B cell (primary cell): Measurements from ENCODE around the gene SLC33A1. TPM values are rescaled to one million over a fixed set of nuclear protein-coding genes. Genes with fewer than 3 reads are reported as not detected.
A peak's percentile ranks its signal among the peaks of the same experiment; 100 is the strongest.

Source experiments
- ATAC-seq: fragments of 200-7000 bp; cut with Tn5 transposase; one replicate; pipeline ENCODE4 v1.10.0; 2021; ENCODE audit warnings: low read depth, mild to moderate bottlenecking, moderate number of reproducible peaks, moderate library complexity
- CTCF ChIA-PET: fragments of 350-600 bp; sonication (Branson Sonifier 250); formaldehyde crosslinking; loops from one replicate; lab custom pipeline; 2021; ENCODE audit warnings: antibody characterized with exemption, inconsistent platforms; lab: Charles Lee
- POLR2A ChIA-PET: fragments of 350-600 bp; sonication (Branson Sonifier 250); formaldehyde crosslinking; loops from one replicate; lab custom pipeline; 2021; ENCODE audit warnings: antibody characterized with exemption; lab: Charles Lee
- DNase-seq: peaks from one replicate; pipeline ENCODE4 v3.0.0; 2013
- H2AFZ ChIP-seq: 2 replicates; pipeline ENCODE4 v1.6.1; 2012; ENCODE audit warnings: mild to moderate bottlenecking, low read depth, low read length; ENCODE audit not compliant: insufficient read depth, poor library complexity, severe bottlenecking
- H3K27ac ChIP-seq, 2 donors: 1 replicate in 1 of 2; 2 replicates in 1 of 2; pipeline ENCODE4 v1.5.1; 2012 to 2013; ENCODE audit warnings: low read length in 2 of 2, mild to moderate bottlenecking in 2 of 2, moderate library complexity in 1 of 2
- H3K27me3 ChIP-seq, 4 experiments: fragments of 200-600 bp in 1 of 4; sonication (generic) in 1 of 4; replicated peaks in 1 of 4; 1 replicate in 2 of 4; 2 replicates in 2 of 4; pipeline versions ENCODE4 v1.6.1 to v1.7.0; 2013 to 2016; ENCODE audit warnings: low read length in 3 of 4, mild to moderate bottlenecking in 2 of 4, mixed read lengths in 1 of 4, moderate library complexity in 1 of 4; ENCODE audit not compliant: insufficient read depth in 4 of 4, control insufficient read depth in 3 of 4; ENCODE audit errors: control extremely low read depth in 1 of 4
- H3K36me3 ChIP-seq, 2 experiments: replicated peaks in 1 of 2; 1 replicate in 1 of 2; 2 replicates in 1 of 2; pipeline versions ENCODE4 v1.6.1 to v1.7.1; 2013; ENCODE audit warnings: low read length in 1 of 2; ENCODE audit not compliant: insufficient read depth in 2 of 2, control insufficient read depth in 1 of 2; ENCODE audit errors: control extremely low read depth in 1 of 2, extremely low read depth in 1 of 2
- H3K4me1 ChIP-seq, 2 donors: fragments of 200-600 bp in 1 of 2; sonication (generic) in 1 of 2; 1 replicate in 1 of 2; 2 replicates in 1 of 2; pipeline versions ENCODE4 v1.5.1 to v1.6.1; 2013 to 2017; ENCODE audit warnings: low read length in 2 of 2; ENCODE audit not compliant: control insufficient read depth in 2 of 2, insufficient read depth in 2 of 2
- H3K4me2 ChIP-seq: replicated peaks from 2 replicates; pipeline ENCODE3; 2012; ENCODE audit warnings: mild to moderate bottlenecking, low read depth, low read length; ENCODE audit not compliant: poor library complexity, severe bottlenecking
- H3K4me3 ChIP-seq, 5 experiments: fragments of 200-600 bp in 1 of 5; sonication (generic) in 1 of 5; 1 replicate in 3 of 5; 2 replicates in 2 of 5; pipeline versions ENCODE4 v1.5.1 to v1.7.0; 2011 to 2016; ENCODE audit warnings: low read length in 4 of 5, mild to moderate bottlenecking in 4 of 5, low read depth in 2 of 5, control low read depth in 1 of 5, moderate library complexity in 1 of 5; ENCODE audit not compliant: insufficient read depth in 1 of 5; ENCODE audit errors: control extremely low read depth in 1 of 5, extremely low read depth in 1 of 5
- H3K79me2 ChIP-seq: fragments of 200-600 bp; sonication (generic); one replicate; pipeline ENCODE4 v1.6.0; 2016; ENCODE audit warnings: low read length; ENCODE audit not compliant: control insufficient read depth, insufficient read depth
- H3K9ac ChIP-seq: fragments of 200-600 bp; sonication (generic); 2 replicates; pipeline ENCODE4 v1.6.1; 2017; ENCODE audit warnings: mild to moderate bottlenecking, low read length, moderate library complexity
- H3K9me3 ChIP-seq, 3 donors: one replicate each; pipeline versions ENCODE4 v1.6.1 to v1.7.1; 2013; ENCODE audit warnings: low read length in 2 of 3; ENCODE audit not compliant: control insufficient read depth in 2 of 3, insufficient read depth in 1 of 3; ENCODE audit errors: control extremely low read depth in 1 of 3
- H4K20me1 ChIP-seq: 2 replicates; pipeline ENCODE4 v1.6.0; 2012; ENCODE audit warnings: mild to moderate bottlenecking, low read length; ENCODE audit not compliant: insufficient read depth, control insufficient read depth, poor library complexity, severe bottlenecking
- H3K27ac Mint-ChIP-seq: one replicate; pipeline ENCODE4 v1.8.0; 2021; ENCODE audit warnings: mixed read lengths
- H3K27me3 Mint-ChIP-seq: one replicate; pipeline ENCODE4 v1.8.0; 2021; ENCODE audit warnings: mixed read lengths
- H3K4me1 Mint-ChIP-seq: one replicate; pipeline ENCODE4 v1.8.0; 2021; ENCODE audit warnings: mixed read lengths
- H3K4me3 Mint-ChIP-seq: one replicate; pipeline ENCODE4 v1.8.0; 2021; ENCODE audit warnings: mixed read lengths
- H3K9me3 Mint-ChIP-seq: one replicate; pipeline ENCODE4 v1.8.0; 2022; ENCODE audit warnings: mixed read lengths; ENCODE audit not compliant: insufficient read depth
- EZH2 ChIP-seq: IDR thresholded peaks from 2 replicates; pipeline ENCODE4 v1.6.1; 2012; ENCODE audit warnings: borderline replicate concordance, low read depth, mild to moderate bottlenecking, moderate library complexity, low read length; ENCODE audit not compliant: insufficient read depth, poor library complexity, severe bottlenecking
- WGBS: methylation state at CpG from one replicate; pipeline ENCODE4 v1.1.5; 2013; ENCODE audit warnings: missing lambda C conversion rate; ENCODE audit not compliant: insufficient coverage; 5-methylcytosine and 5-hydroxymethylcytosine counted together
- intact Hi-C: fragments of 100-400 bp; cut with micrococcal nuclease; formaldehyde crosslinking; loops from one replicate; pipeline ENCODE4 v1.10.0; 2022
- polyA plus RNA-seq: library from polyadenylated mRNA; depleted of rRNA; stranded (reverse); fragments of >200 nt; gene quantifications from 2 replicates; pipeline ENCODE4 v1.2.3, GENCODE V29; 2012
- total RNA-seq, 2 donors: library from RNA; stranded (reverse); fragments of 120-200 nt in 1 of 2; gene quantifications; 1 replicate in 1 of 2; 2 replicates in 1 of 2; pipeline versions ENCODE4 v1.2.3 to v1.2.4, GENCODE V29; 2013 to 2022
- TF ChIP-seq, protein P1 (sequence below): fragments of 200-600 bp; IDR thresholded peaks from one replicate; pipeline ENCODE4 v1.8.0; 2022; ENCODE audit warnings: antibody characterized with exemption, mild to moderate bottlenecking

Gene SLC33A1
- total and polyA plus RNA-seq, 2 donors (not counting 1 experiment from before 2014, with no cell fraction given) = 15.0 to 29.4 TPM

DNA sequence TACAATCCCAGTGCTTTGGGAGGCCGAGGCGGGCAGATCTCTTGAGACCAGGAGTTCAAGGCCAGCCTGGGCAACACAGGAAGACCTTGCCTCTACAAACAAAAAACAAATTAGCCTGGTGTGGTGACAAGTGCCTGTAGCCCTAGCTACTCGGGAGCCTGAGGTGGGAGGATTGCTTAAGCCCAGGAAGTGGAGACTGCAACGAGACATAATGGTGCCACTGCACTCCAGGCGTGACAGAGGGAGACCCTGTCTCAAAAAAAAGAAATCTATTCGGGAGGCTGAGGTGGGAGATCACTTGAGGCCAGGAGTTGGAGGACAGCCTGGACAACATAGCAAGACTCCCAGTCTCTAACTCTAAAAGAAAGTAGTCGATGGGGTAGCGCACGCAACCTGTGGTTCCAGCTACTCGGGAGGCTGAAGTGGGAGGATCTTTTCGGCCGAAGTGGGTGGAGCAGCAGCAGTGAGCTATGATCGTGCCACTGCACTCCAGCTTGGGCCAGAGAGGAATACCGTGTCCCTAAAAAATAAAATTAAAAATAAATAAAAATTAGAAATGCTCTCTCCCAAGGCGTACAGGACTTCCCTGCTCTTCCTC lies 48.9 kb downstream of the SLC33A1 start:
- Histone ChIP-seq H3K27me3 (peaks cover 0 to 2% (median 0%) of the 10 kb centered on the region in 4 experiments), H2AFZ (peak overlapping the region; percentile 95), H3K79me2 (no peaks in the 10 kb centered on the region), H3K36me3 (no peaks in the 10 kb centered on the region), H3K27ac (peak overlapping the region in 1 of 2 donors; percentile 80), H3K4me2 (peak overlapping the region; percentile 76), H3K9ac (peak overlapping the region; percentile 84), H4K20me1 (no peaks in the 10 kb centered on the region), H3K4me1 (peaks cover 3 to 12% of the 10 kb centered on the region in 2 donors), H3K4me3 (peak overlapping the region; percentile 30 to 80 (median 69)), H3K9me3 (peaks cover 0 to 1% (median 0%) of the 10 kb centered on the region in 3 donors)
- no peaks in the 10 kb centered on the region for H3K9me3 Mint-ChIP-seq
- DNase-seq (no peak), ATAC-seq (peak; percentile 3)
- ChIA-PET CTCF (interaction anchor here (0.5 to 3.0 kb wide), 33 partner anchors 9 to 1813 kb away, joined by 3 to 27 read pairs (median 4); partner anchors contain the start of genes GMPS, PLCH1, SLC33A1 and SSR3), POLR2A (interaction anchor here (1.6 kb wide), 2 partner anchors 48 to 66 kb away, joined by 5 to 9 read pairs; no protein-coding TSS in a partner anchor)
- WGBS = 70% methylated on average over 6 of the region's 15 CpGs
- TF ChIP-seq, protein P1, sequence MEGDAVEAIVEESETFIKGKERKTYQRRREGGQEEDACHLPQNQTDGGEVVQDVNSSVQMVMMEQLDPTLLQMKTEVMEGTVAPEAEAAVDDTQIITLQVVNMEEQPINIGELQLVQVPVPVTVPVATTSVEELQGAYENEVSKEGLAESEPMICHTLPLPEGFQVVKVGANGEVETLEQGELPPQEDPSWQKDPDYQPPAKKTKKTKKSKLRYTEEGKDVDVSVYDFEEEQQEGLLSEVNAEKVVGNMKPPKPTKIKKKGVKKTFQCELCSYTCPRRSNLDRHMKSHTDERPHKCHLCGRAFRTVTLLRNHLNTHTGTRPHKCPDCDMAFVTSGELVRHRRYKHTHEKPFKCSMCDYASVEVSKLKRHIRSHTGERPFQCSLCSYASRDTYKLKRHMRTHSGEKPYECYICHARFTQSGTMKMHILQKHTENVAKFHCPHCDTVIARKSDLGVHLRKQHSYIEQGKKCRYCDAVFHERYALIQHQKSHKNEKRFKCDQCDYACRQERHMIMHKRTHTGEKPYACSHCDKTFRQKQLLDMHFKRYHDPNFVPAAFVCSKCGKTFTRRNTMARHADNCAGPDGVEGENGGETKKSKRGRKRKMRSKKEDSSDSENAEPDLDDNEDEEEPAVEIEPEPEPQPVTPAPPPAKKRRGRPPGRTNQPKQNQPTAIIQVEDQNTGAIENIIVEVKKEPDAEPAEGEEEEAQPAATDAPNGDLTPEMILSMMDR = no peak
- TF ChIP-seq EZH2 = no peak
- peaks cover 5% of the 10 kb centered on the region for H3K4me1 Mint-ChIP-seq
- H3K4me3 Mint-ChIP-seq = peak overlapping the region; percentile 92
- peak overlapping the region; percentile 75 for H3K27ac Mint-ChIP-seq
- intact Hi-C loops = loop anchor here (1.0 to 5.0 kb wide), 2 partner anchors 49 to 1483 kb away; partner anchors contain the start of genes DHX36 and SLC33A1
- H3K27me3 Mint-ChIP-seq = peaks cover 11% of the 10 kb centered on the region

DNA sequence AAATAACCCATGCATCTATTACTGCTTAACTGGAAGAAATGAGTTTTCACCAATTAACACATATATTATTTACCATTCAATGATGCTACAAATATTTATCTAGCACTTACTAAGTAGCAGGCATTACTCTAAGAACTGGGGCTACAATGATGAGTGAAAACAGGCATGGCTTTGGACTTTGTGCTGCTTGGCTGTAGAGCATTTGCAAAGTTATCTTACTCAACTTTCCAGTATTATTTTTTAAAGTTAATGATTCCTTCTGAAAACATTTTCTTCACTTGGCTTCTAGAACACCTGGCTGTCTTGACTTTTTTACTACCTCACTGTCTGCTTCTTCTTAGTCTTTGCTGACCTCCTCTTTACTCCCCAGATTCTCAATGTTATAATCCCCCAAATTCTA lies 49.9 kb downstream of the SLC33A1 start:
- Histone ChIP-seq H3K79me2 (no peaks in the 10 kb centered on the region), H3K9ac (no peak overlapping the region), H4K20me1 (no peaks in the 10 kb centered on the region), H3K4me2 (no peak overlapping the region), H3K9me3 (no peaks in the 10 kb centered on the region), H2AFZ (peak overlapping the region; percentile 95), H3K27ac (no peak overlapping the region), H3K36me3 (no peaks in the 10 kb centered on the region), H3K4me1 (peaks cover 3 to 12% of the 10 kb centered on the region in 2 donors), H3K4me3 (no peak overlapping the region), H3K27me3 (peaks cover 0 to 2% (median 0%) of the 10 kb centered on the region in 4 experiments)
- TF ChIP-seq EZH2 = no peak
- TF ChIP-seq, protein P1 = no peak
- peak overlapping the region; percentile 67 for H3K27ac Mint-ChIP-seq
- H3K4me1 Mint-ChIP-seq = peaks cover 5% of the 10 kb centered on the region
- CTCF ChIA-PET = interaction anchor here (1.9 to 3.0 kb wide), 3 partner anchors 49 to 579 kb away, joined by 5 to 27 read pairs (median 6); partner anchors contain the start of gene GMPS
- POLR2A ChIA-PET = no interaction called here
- ATAC-seq (no peak), DNase-seq (no peak)
- intact Hi-C loops = no loop called here
- H3K9me3 Mint-ChIP-seq = no peaks in the 10 kb centered on the region
- H3K4me3 Mint-ChIP-seq = no peak overlapping the region
- peaks cover 7% of the 10 kb centered on the region for H3K27me3 Mint-ChIP-seq
